Measurements from ENCODE around the gene TRAF1. TPM values are rescaled to one million over a fixed set of nuclear protein-coding genes. Genes with fewer than 3 reads are reported as not detected.

Gene TRAF1
- total RNA-seq, 4 donors from 2014 or later, result 3.3 to 14.0 (median 8.8) TPM

DNA sequence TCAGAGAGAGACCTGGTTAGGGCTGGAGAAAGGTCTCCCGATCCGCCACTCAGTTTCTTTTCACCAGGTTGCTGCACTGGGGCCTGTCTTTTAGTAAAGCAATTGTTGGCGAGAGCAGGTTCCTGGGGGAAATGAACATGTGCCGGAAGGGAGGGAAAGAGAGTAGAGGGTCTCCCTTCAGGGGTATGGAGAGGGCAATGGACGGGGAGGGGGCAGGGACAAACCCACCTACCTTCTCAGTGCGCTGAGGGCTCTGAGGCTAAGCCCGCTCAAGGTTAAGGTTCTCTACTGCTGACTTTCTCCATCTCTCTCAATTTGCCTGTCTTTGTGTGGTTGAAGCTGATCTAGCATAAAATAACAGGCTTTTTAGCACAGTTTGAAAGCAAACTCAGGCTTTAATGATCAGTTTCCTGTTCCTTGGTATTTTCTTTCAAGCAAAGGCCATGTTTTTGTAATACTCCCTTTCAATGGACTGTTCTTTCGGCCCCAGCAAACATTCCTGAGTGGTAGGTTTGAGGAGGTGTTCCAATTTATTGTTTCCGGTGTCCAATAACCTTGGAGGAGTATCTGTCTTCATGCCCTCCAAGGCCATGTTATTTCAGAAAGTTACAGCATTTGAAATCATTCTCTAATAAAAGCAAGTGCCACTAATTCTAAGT lies 25.5 kb upstream of the TRAF1 start:
- no peak for TF ChIP-seq POLR2A (IDR thresholded peaks at IDR 0.05)
- DNase-seq, result no peak
- Histone ChIP-seq H3K4me1 (no peaks in the 10 kb centered on the region), H3K27ac (no peak overlapping the region), H3K27me3 (no peaks in the 10 kb centered on the region), H3K4me3 (no peak overlapping the region), H3K9me3 (no peaks in the 10 kb centered on the region), H3K36me3 (no peaks in the 10 kb centered on the region)

DNA sequence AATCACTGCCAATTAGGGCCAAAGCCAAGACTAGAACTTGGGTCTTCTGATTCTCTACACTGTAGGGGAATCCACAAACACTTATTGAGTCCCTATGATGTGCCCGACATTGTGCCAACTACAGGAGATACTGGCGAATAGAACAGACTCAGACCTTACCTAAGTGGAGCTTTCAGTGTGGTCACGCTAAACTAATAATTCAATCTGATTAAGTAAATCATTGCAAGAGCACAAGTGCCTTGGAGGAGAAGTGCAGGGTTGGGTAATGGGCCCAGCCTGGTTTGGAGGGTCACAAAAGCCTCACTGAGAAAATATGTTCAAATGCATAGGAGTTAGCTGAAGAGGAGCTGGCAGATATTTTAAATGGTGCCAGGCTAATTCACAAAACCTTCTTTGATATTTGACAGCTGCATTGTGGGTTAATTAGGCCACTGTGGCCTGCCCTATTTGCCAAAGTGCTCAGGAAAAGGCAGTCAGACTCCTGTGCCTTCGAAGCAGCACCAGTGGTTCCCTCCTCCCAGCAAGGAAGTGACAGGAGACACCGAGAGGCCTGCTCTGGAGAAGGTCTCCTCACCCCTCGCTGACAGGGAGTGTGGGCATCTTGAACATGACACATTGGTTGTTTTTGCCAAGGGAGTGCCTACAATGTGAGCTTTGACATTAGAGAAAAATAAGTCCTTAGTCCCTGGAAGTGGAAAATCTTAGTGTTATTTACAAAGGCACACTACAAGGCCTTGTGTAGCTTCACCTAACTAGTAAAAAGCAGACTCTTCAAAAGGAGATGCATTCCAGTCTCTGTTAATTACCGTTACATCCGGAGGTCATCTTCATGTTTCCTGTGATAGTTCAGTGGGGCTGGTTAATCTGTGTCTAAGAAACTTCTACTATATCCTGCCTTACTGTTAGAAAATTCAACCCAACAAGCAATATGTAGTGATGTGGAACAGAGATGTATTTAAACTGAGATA lies 24.1 kb upstream of the TRAF1 start:
- Histone ChIP-seq H3K4me1 (no peaks in the 10 kb centered on the region), H3K27ac (peak overlapping the region in 1 of 4 donors; percentile 25), H3K27me3 (no peaks in the 10 kb centered on the region), H3K36me3 (no peaks in the 10 kb centered on the region), H3K4me3 (no peak overlapping the region), H3K9me3 (no peaks in the 10 kb centered on the region)
- TF ChIP-seq, protein P1, sequence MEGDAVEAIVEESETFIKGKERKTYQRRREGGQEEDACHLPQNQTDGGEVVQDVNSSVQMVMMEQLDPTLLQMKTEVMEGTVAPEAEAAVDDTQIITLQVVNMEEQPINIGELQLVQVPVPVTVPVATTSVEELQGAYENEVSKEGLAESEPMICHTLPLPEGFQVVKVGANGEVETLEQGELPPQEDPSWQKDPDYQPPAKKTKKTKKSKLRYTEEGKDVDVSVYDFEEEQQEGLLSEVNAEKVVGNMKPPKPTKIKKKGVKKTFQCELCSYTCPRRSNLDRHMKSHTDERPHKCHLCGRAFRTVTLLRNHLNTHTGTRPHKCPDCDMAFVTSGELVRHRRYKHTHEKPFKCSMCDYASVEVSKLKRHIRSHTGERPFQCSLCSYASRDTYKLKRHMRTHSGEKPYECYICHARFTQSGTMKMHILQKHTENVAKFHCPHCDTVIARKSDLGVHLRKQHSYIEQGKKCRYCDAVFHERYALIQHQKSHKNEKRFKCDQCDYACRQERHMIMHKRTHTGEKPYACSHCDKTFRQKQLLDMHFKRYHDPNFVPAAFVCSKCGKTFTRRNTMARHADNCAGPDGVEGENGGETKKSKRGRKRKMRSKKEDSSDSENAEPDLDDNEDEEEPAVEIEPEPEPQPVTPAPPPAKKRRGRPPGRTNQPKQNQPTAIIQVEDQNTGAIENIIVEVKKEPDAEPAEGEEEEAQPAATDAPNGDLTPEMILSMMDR (IDR thresholded peaks at IDR 0.05), result no peak
- no peak for TF ChIP-seq POLR2A (IDR thresholded peaks at IDR 0.05)
- no peak for DNase-seq

GRCh38 chr9:120949290-120949689 lies 22.7 kb upstream of the TRAF1 start:
- peaks cover 0 to 3% (median 0%) of the 10 kb centered on the region in 4 donors for H3K4me1 ChIP-seq
- no peaks in the 10 kb centered on the region for H3K36me3 ChIP-seq
- no peaks in the 10 kb centered on the region for H3K27me3 ChIP-seq
- H3K4me3 ChIP-seq, result no peak overlapping the region
- H3K9me3 ChIP-seq, result no peaks in the 10 kb centered on the region
- no peak for DNase-seq
- TF ChIP-seq, protein P1 (IDR thresholded peaks at IDR 0.05), result no peak
- no peak for TF ChIP-seq POLR2A (IDR thresholded peaks at IDR 0.05)
- no peak overlapping the region for H3K27ac ChIP-seq

GRCh38 chr9:120948824-120949223 lies 22.2 kb upstream of the TRAF1 start:
- H3K4me3 ChIP-seq, result no peak overlapping the region
- no peaks in the 10 kb centered on the region for H3K27me3 ChIP-seq
- H3K9me3 ChIP-seq, result no peaks in the 10 kb centered on the region
- TF ChIP-seq, protein P1 (IDR thresholded peaks at IDR 0.05), result no peak
- no peak for TF ChIP-seq POLR2A (IDR thresholded peaks at IDR 0.05)
- DNase-seq, result no peak
- no peaks in the 10 kb centered on the region for H3K36me3 ChIP-seq
- no peak overlapping the region for H3K27ac ChIP-seq
- peaks cover 0 to 6% (median 0%) of the 10 kb centered on the region in 4 donors for H3K4me1 ChIP-seq

- H3K36me3 ChIP-seq, result no peaks in the 10 kb centered on the region
- DNase-seq, result no peak
- no peaks in the 10 kb centered on the region for H3K27me3 ChIP-seq
- H3K4me3 ChIP-seq, result no peak overlapping the region
- H3K9me3 ChIP-seq, result no peaks in the 10 kb centered on the region
- peaks cover 0 to 6% (median 0%) of the 10 kb centered on the region in 4 donors for H3K4me1 ChIP-seq
- no peak overlapping the region for H3K27ac ChIP-seq
- no peak for TF ChIP-seq POLR2A (IDR thresholded peaks at IDR 0.05)
- TF ChIP-seq, protein P1 (IDR thresholded peaks at IDR 0.05), result no peak
Observed at GRCh38 chr9:120947222-120947621, 20.6 kb upstream of the TRAF1 start.

DNA sequence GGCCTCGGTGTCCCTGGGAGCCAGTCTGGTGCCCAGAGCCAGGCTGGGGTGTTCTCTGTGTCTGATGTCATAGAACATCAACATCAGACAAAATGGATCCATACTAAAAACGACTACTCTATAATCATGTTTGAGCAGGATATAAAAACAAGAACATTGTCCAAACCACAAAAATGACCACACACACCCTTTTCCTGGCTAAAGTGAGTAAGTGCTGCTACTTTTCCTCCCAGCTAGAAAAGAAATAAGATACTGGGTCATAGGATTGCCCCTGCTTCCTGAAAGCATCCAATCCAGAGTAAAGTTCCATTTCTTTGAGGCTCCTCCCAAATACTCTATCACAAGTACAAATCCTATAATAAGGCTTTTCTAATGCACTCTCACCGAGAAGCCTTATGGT lies 19.7 kb upstream of the TRAF1 start:
- no peak for TF ChIP-seq POLR2A (IDR thresholded peaks at IDR 0.05)
- TF ChIP-seq, protein P1 (IDR thresholded peaks at IDR 0.05), result no peak
- Histone ChIP-seq H3K4me1 (peaks cover 0 to 6% (median 0%) of the 10 kb centered on the region in 4 donors), H3K36me3 (no peaks in the 10 kb centered on the region), H3K27me3 (no peaks in the 10 kb centered on the region), H3K9me3 (no peaks in the 10 kb centered on the region), H3K27ac (no peak overlapping the region), H3K4me3 (no peak overlapping the region)
- no peak for DNase-seq

Measured in Peyer's patch (tissue), 4 donors.